Sigmoid colon (tissue), 3 donors: ENCODE results near the gene MEA1.

ENCODE experiments used
- CTCF ChIP-seq, 4 experiments: fragments of 450-650 bp in 3 of 4; fragments of 200-600 bp in 1 of 4; IDR thresholded peaks; one replicate each; pipeline ENCODE4 v1.5.1; 2016 to 2019; ENCODE audit warnings: antibody characterized with exemption in 4 of 4, mild to moderate bottlenecking in 3 of 4, moderate library complexity in 2 of 4
- POLR2A ChIP-seq, 2 donors: fragments of 450-650 bp; IDR thresholded peaks; one replicate each; pipeline ENCODE4 v1.6.1; 2016; ENCODE audit warnings: antibody characterized with exemption in 2 of 2, mild to moderate bottlenecking in 2 of 2, moderate library complexity in 2 of 2

- TF ChIP-seq CTCF (IDR thresholded peaks at IDR 0.05) (no peak), POLR2A (IDR thresholded peaks at IDR 0.05) (no peak)
Measured at GRCh38 chr6:43043310-43043709, 29.6 kb upstream of the MEA1 start.
